ENCODE measurements around the gene CRYGB.

Gene CRYGB

DNA sequence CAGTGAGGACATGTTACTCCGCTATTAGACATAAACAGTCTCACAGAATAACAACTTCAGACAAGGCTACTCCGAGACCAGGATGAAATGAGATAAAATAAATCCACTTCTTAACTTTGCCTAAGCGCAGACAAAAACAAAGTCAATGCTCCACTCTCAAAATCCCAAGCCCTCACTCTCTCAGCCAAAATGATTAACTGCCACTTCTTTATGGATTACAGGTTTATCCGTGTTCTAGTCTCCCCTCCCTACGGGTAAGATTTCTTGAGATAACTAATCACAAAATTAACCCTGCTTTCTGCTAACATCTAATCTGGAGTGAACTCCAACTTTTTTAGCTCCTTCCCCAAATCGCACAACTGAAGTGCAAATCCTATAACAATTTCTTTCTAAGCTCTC, 15.2 kb downstream of the CRYGB start:
- Histone ChIP-seq H3F3A (ENCODE audit: insufficient read depth) (no peaks in the 10 kb centered on the region), H3K27me3 (ENCODE audit: low read length) (no peaks in the 10 kb centered on the region), H3K79me2 (ENCODE audit: insufficient read depth, low read length) (no peaks in the 10 kb centered on the region), H4K20me1 (ENCODE audit: low read depth, low read length) (no peaks in the 10 kb centered on the region), H3K9me3 (ENCODE audit: insufficient read depth, low read length) (no peaks in the 10 kb centered on the region), H3K9ac (ENCODE audit: low read length) (no peak overlapping the region), H3K9me2 (replicated peaks; ENCODE audit: insufficient read depth, low read length) (no peaks in the 10 kb centered on the region), H2AFZ (ENCODE audit: low read depth, low read length, severe bottlenecking) (no peak overlapping the region), H3K4me3 (ENCODE audit: insufficient read depth, low read length, poor library complexity, severe bottlenecking) (no peak overlapping the region), H3K4me2 (ENCODE audit: low read depth, low read length, poor library complexity, severe bottlenecking) (no peak overlapping the region), H3K27ac (ENCODE audit: low read depth, low read length) (no peak overlapping the region), H3K36me3 (ENCODE audit: low read length) (no peaks in the 10 kb centered on the region)
- TF ChIP-seq, protein P1, sequence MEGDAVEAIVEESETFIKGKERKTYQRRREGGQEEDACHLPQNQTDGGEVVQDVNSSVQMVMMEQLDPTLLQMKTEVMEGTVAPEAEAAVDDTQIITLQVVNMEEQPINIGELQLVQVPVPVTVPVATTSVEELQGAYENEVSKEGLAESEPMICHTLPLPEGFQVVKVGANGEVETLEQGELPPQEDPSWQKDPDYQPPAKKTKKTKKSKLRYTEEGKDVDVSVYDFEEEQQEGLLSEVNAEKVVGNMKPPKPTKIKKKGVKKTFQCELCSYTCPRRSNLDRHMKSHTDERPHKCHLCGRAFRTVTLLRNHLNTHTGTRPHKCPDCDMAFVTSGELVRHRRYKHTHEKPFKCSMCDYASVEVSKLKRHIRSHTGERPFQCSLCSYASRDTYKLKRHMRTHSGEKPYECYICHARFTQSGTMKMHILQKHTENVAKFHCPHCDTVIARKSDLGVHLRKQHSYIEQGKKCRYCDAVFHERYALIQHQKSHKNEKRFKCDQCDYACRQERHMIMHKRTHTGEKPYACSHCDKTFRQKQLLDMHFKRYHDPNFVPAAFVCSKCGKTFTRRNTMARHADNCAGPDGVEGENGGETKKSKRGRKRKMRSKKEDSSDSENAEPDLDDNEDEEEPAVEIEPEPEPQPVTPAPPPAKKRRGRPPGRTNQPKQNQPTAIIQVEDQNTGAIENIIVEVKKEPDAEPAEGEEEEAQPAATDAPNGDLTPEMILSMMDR (IDR thresholded peaks at IDR 0.05; ENCODE audit: insufficient read depth, low read length, poor library complexity, severe bottlenecking), result no peak
- no peak for TF ChIP-seq EZH2phosphoT487 (conservative IDR thresholded peaks at IDR 0.05; ENCODE audit: low read length)

DNA sequence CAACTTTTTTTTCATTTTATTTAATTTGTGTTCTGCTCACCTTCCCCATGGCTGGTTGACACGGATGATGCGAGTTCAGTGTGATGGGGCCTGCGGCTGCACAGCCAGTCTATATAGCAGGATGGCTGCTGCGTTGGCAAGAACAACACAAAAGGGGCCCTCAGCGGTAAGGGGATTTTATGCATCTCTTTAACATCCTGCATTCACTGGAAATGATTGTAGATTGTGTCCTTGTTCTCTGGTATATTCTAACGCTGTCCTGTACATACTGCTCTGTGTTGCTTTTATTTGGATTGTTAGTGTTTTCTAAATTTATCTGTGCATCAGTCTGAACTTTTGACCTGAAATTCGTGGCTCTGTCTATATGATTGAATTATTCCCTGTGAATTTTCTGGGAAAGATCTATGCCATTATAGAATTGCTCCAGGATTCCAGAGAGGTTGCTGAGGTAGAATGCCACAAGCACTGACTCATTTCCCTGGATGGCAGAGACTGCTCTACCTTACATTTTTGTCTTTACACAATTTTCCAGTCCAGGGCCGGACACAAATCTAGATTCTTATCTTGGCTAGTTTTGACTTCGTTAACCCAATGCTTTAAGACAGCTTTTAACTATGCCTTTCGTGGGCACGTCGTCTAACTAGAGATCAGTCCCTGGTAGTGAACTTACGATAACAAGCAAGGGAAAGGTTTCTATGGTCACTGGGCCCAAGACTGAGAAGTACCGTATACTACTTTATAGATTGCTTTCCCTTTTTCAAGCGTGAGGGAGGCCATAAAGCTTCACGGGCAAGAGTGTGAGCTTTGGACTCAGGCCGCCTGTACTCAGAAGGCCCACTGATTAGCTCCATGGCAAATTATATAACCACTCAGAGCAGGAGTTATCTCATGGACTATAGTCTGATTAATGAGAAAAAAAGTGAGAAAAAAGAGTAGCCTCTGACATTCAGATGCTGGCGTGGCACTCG, 15.9 kb downstream of the CRYGB start, which contains the start of gene CRYGC:
TSS of gene CRYGC (minus strand) at position 85 of the 968 bp plus-strand sequence. CDS start at position 49, 36 bp downstream.
- Histone ChIP-seq H3K27me3 (ENCODE audit: low read length) (no peaks in the 10 kb centered on the region), H3K4me2 (ENCODE audit: low read depth, low read length, poor library complexity, severe bottlenecking) (no peak within 1 kb of the TSS), H3K9me2 (replicated peaks; ENCODE audit: insufficient read depth, low read length) (no peaks in the 10 kb centered on the region), H3K9ac (ENCODE audit: low read length) (no peak within 1 kb of the TSS), H2AFZ (ENCODE audit: low read depth, low read length, severe bottlenecking) (no peak within 1 kb of the TSS), H3K79me2 (ENCODE audit: insufficient read depth, low read length) (no peaks in the 10 kb centered on the region), H4K20me1 (ENCODE audit: low read depth, low read length) (no peaks in the 10 kb centered on the region), H3K4me3 (ENCODE audit: insufficient read depth, low read length, poor library complexity, severe bottlenecking) (no peak within 1 kb of the TSS), H3F3A (ENCODE audit: insufficient read depth) (no peaks in the 10 kb centered on the region), H3K36me3 (ENCODE audit: low read length) (no peaks in the 10 kb centered on the region), H3K27ac (ENCODE audit: low read depth, low read length) (no peak within 1 kb of the TSS), H3K9me3 (ENCODE audit: insufficient read depth, low read length) (no peaks in the 10 kb centered on the region)
- TF ChIP-seq, protein P1 (IDR thresholded peaks at IDR 0.05; ENCODE audit: insufficient read depth, low read length, poor library complexity, severe bottlenecking), result no peak
- TF ChIP-seq EZH2phosphoT487 (conservative IDR thresholded peaks at IDR 0.05; ENCODE audit: low read length), result no peak

DNA sequence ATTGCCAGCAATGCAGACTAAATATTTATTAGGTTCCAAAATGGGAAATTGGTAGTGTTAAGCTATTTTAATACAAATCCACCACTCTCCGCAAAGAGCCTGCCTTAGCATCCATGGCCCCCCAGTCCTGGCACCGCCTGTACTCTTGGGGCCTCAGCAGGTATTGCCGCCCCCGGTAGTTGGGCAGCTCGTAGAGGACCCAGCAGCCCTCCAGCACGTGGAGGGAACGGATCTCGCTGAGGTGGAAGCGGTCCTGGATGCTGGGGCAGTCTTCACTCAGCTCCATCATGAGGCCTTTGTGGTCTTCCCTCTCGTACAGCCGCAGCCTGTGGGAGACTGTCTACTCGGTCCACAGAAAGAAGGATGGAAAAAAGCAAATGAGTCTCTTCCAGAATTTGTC, 17.8 kb downstream of the CRYGB start:
- TF ChIP-seq, protein P1 (IDR thresholded peaks at IDR 0.05; ENCODE audit: insufficient read depth, low read length, poor library complexity, severe bottlenecking), result no peak
- TF ChIP-seq EZH2phosphoT487 (conservative IDR thresholded peaks at IDR 0.05; ENCODE audit: low read length), result no peak
- H4K20me1 ChIP-seq (ENCODE audit: low read depth, low read length), result no peaks in the 10 kb centered on the region
- H3K9me3 ChIP-seq (ENCODE audit: insufficient read depth, low read length), result no peaks in the 10 kb centered on the region
- no peak overlapping the region for H3K4me2 ChIP-seq (ENCODE audit: low read depth, low read length, poor library complexity, severe bottlenecking)
- no peaks in the 10 kb centered on the region for H3K79me2 ChIP-seq (ENCODE audit: insufficient read depth, low read length)
- H3K27ac ChIP-seq (ENCODE audit: low read depth, low read length), result no peak overlapping the region
- H3F3A ChIP-seq (ENCODE audit: insufficient read depth), result no peaks in the 10 kb centered on the region
- H3K27me3 ChIP-seq (ENCODE audit: low read length), result no peaks in the 10 kb centered on the region
- no peaks in the 10 kb centered on the region for H3K36me3 ChIP-seq (ENCODE audit: low read length)
- no peak overlapping the region for H3K9ac ChIP-seq (ENCODE audit: low read length)
- no peaks in the 10 kb centered on the region for H3K9me2 ChIP-seq (replicated peaks; ENCODE audit: insufficient read depth, low read length)
- no peak overlapping the region for H2AFZ ChIP-seq (ENCODE audit: low read depth, low read length, severe bottlenecking)
- no peak overlapping the region for H3K4me3 ChIP-seq (ENCODE audit: insufficient read depth, low read length, poor library complexity, severe bottlenecking)

Data from SU-DHL-6 (cell line).